PFSK-1 (cell line): ENCODE data around the gene TNNI3.

Experiments
- POLR2AphosphoS5 ChIP-seq: IDR thresholded peaks from 2 replicates; pipeline ENCODE4 v1.6.1; 2012; ENCODE audit warnings: low read depth, mild to moderate bottlenecking, control low read depth, low read length, moderate library complexity
- SIN3A ChIP-seq: IDR thresholded peaks from 2 replicates; pipeline ENCODE4 v1.6.1; 2012; ENCODE audit warnings: mild to moderate bottlenecking, low read length, moderate library complexity, borderline replicate concordance; ENCODE audit not compliant: insufficient read depth
- TAF1 ChIP-seq: IDR thresholded peaks from 2 replicates; pipeline ENCODE4 v1.6.1; 2012; ENCODE audit warnings: low read length, control low read depth, borderline replicate concordance; ENCODE audit not compliant: insufficient read depth
- TF ChIP-seq, protein P1 (sequence below), 2 experiments: IDR thresholded peaks; 2 replicates each; pipeline versions ENCODE4 v1.6.1 to v1.8.0; 2011 to 2012; ENCODE audit warnings: low read depth in 2 of 2, low read length in 2 of 2, control low read depth in 1 of 2, inconsistent platforms in 1 of 2, mild to moderate bottlenecking in 1 of 2, moderate library complexity in 1 of 2; ENCODE audit not compliant: insufficient read depth in 1 of 2

DNA sequence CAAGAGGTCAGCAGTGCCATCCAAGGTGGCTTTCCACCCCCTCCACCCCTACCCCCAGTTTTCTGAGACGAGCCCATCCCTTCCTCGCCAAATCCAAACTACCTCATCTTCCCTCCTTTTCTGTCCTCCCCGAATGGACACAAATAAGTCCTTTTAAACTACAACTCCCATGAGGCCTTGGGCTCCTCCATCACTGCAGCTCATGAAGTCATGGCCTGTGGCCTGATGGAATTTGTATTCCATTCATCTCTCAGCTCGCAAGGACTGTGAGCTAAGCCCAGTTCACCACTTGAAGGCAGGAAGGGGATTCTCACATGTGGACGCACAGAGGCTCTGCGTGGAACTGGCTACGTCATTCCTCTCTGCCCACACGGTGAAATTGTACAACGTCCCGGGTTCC, 39.3 kb upstream of the TNNI3 start:
- TF ChIP-seq, protein P1, sequence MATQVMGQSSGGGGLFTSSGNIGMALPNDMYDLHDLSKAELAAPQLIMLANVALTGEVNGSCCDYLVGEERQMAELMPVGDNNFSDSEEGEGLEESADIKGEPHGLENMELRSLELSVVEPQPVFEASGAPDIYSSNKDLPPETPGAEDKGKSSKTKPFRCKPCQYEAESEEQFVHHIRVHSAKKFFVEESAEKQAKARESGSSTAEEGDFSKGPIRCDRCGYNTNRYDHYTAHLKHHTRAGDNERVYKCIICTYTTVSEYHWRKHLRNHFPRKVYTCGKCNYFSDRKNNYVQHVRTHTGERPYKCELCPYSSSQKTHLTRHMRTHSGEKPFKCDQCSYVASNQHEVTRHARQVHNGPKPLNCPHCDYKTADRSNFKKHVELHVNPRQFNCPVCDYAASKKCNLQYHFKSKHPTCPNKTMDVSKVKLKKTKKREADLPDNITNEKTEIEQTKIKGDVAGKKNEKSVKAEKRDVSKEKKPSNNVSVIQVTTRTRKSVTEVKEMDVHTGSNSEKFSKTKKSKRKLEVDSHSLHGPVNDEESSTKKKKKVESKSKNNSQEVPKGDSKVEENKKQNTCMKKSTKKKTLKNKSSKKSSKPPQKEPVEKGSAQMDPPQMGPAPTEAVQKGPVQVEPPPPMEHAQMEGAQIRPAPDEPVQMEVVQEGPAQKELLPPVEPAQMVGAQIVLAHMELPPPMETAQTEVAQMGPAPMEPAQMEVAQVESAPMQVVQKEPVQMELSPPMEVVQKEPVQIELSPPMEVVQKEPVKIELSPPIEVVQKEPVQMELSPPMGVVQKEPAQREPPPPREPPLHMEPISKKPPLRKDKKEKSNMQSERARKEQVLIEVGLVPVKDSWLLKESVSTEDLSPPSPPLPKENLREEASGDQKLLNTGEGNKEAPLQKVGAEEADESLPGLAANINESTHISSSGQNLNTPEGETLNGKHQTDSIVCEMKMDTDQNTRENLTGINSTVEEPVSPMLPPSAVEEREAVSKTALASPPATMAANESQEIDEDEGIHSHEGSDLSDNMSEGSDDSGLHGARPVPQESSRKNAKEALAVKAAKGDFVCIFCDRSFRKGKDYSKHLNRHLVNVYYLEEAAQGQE (IDR thresholded peaks at IDR 0.05; ENCODE audit: insufficient read depth in 1 of 2, low read depth in 2 of 2, low read length in 2 of 2) = no peak
- TF ChIP-seq TAF1 (no peak), SIN3A (no peak), POLR2AphosphoS5 (no peak)
